GM12878 (cell line): ENCODE measurements around the gene FADD. TPM values are rescaled to one million over a fixed set of nuclear protein-coding genes. Genes with fewer than 3 reads are reported as not detected.
A peak's percentile ranks its signal among the peaks of the same experiment; 100 is the strongest.

Experiments
- ATAC-seq: fragments of 200-7000 bp; cut with Tn5 transposase; 3 replicates; pipeline ENCODE4 v1.9.1; 2020; ENCODE audit warnings: mild to moderate bottlenecking, moderate library complexity
- BruUV-seq: library from RNA; stranded (reverse); fragments of 400-500 nt; replicated peaks from 2 replicates; lab custom pipeline; 2021; lab: Mats Ljungman, UMichigan
- CTCF ChIA-PET: fragments of 300-600 bp; sonication (Branson Sonifier 250); formaldehyde crosslinking; extraction: SDS; loops from one replicate; lab custom pipeline; 2021; ENCODE audit warnings: inconsistent platforms; lab: Yijun Ruan, JAX
- POLR2A ChIA-PET: fragments of 350-600 bp; formaldehyde crosslinking; extraction: SDS; loops from one replicate; lab custom pipeline; 2021; ENCODE audit warnings: inconsistent platforms; lab: Charles Lee
- RAD21 ChIA-PET: fragments of 300-600 bp; sonication (Branson Sonifier 250); formaldehyde crosslinking; loops from one replicate; lab custom pipeline; 2023; ENCODE audit warnings: antibody characterized with exemption; ENCODE audit not compliant: unreplicated experiment; lab: Charles Lee
- SMC1A ChIA-PET: fragments of 300-600 bp; sonication (Branson Sonifier 250); formaldehyde crosslinking; loops from one replicate; lab custom pipeline; 2023; ENCODE audit not compliant: unreplicated experiment, uncharacterized antibody; lab: Charles Lee
- DNase-seq: peaks from one replicate; pipeline ENCODE4 v3.0.0-alpha.2; 2011; ENCODE audit warnings: low read depth, low spot score
- FAIRE-seq: peaks from 3 replicates; lab custom pipeline; 2011; peaks lifted over from hg19 to GRCh38; lab: Jason Lieb, UNC
- H2AFZ ChIP-seq: 2 replicates; pipeline ENCODE4 v1.6.0; 2011; ENCODE audit warnings: low read depth, low read length, control low read depth; ENCODE audit not compliant: control insufficient read depth
- H3K27ac ChIP-seq: 2 replicates; pipeline ENCODE4 v1.5.1; 2011; ENCODE audit warnings: control low read depth; ENCODE audit not compliant: control insufficient read depth, insufficient read depth
- H3K27me3 ChIP-seq, 2 experiments: replicated peaks in 1 of 2; 2 replicates each; pipeline versions ENCODE4 v1.6.0 to v1.6.1; 2011; ENCODE audit warnings: low read length in 1 of 2; ENCODE audit not compliant: control insufficient read depth in 2 of 2, insufficient read depth in 2 of 2
- H3K36me3 ChIP-seq, 2 experiments: 2 replicates each; pipeline ENCODE4 v1.5.1; 2011; ENCODE audit warnings: low read length in 1 of 2; ENCODE audit not compliant: control insufficient read depth in 2 of 2, insufficient read depth in 2 of 2
- H3K4me1 ChIP-seq: 2 replicates; pipeline ENCODE4 v1.6.1; 2011; ENCODE audit warnings: mild to moderate bottlenecking, low read length, moderate library complexity, mixed read lengths; ENCODE audit not compliant: control insufficient read depth, insufficient read depth
- H3K4me2 ChIP-seq: 2 replicates; pipeline ENCODE4 v1.6.0; 2011; ENCODE audit warnings: control low read depth; ENCODE audit not compliant: control insufficient read depth, insufficient read depth
- H3K4me3 ChIP-seq: fragments of 200-600 bp; sonication (generic); 2 replicates; pipeline ENCODE4 v1.5.1; 2016
- H3K79me2 ChIP-seq: 2 replicates; pipeline ENCODE4 v1.6.0; 2011; ENCODE audit warnings: low read length; ENCODE audit not compliant: control insufficient read depth, insufficient read depth
- H3K9ac ChIP-seq: 2 replicates; pipeline ENCODE4 v1.8.0; 2011; ENCODE audit warnings: low read length, control low read depth, mixed read lengths; ENCODE audit not compliant: control insufficient read depth, insufficient read depth
- H3K9me3 ChIP-seq: replicated peaks from 3 replicates; pipeline ENCODE4 v1.5.1; 2011; ENCODE audit warnings: mild to moderate bottlenecking, low read length; ENCODE audit not compliant: control insufficient read depth, insufficient read depth
- H4K20me1 ChIP-seq: 2 replicates; pipeline ENCODE4 v1.6.0; 2011; ENCODE audit not compliant: control insufficient read depth, insufficient read depth
- MEF2A ChIP-seq: IDR thresholded peaks from 2 replicates; pipeline ENCODE4 v1.6.1; 2011; ENCODE audit warnings: low read depth, mild to moderate bottlenecking, low read length, moderate library complexity; ENCODE audit not compliant: insufficient read depth
- MTA2 ChIP-seq: fragments of 450-650 bp; IDR thresholded peaks from 2 replicates; pipeline ENCODE4 v1.6.1; 2016; ENCODE audit warnings: low read depth, mild to moderate bottlenecking, moderate library complexity
- SIX5 ChIP-seq: IDR thresholded peaks from 2 replicates; pipeline ENCODE4 v1.6.1; 2011; ENCODE audit warnings: mild to moderate bottlenecking, low read depth, low read length, moderate library complexity; ENCODE audit not compliant: severe bottlenecking
- whole genome bisulfite sequencing: methylation state at CpG from one replicate; pipeline ENCODE4 v1.1.6; 2016; ENCODE audit warnings: low lambda C conversion rate; ENCODE audit not compliant: insufficient replicate concordance, insufficient coverage; ENCODE audit errors: missing lambda C conversion rate; 5-methylcytosine and 5-hydroxymethylcytosine counted together
- in situ Hi-C: fragments of 300-500 bp; cut with MboI; formaldehyde crosslinking; loops from 9 replicates; pipeline ENCODE4 v1.14.3; 2018; ENCODE audit warnings: mixed read lengths
- intact Hi-C: fragments of 100-400 bp; cut with micrococcal nuclease; formaldehyde crosslinking; loops from one replicate; pipeline ENCODE4 v1.14.2; 2022; ENCODE audit not compliant: unreplicated experiment
- polyA plus RNA-seq, 11 experiments: library from polyadenylated mRNA; depleted of rRNA in 4 of 11; unstranded in 6 of 11; stranded (reverse) in 5 of 11; fragments of >200 nt; fragmentation: Nextera tagmentation in 4 of 11; fragmentation: Illumina TruSeq in 1 of 11; extraction: Ambion mirVana in 4 of 11; extraction: Trizol in 1 of 11; gene quantifications; 1 replicate in 1 of 11; 2 replicates in 10 of 11; pipeline versions ENCODE4 v1.2.1 to v1.2.3, GENCODE V29; 2011 to 2016; ENCODE audit warnings: inconsistent platforms in 2 of 11, missing spikeins in 2 of 11, low read depth in 1 of 11
- total RNA-seq, 4 experiments: library from RNA; depleted of rRNA in 3 of 4; stranded (reverse); fragments of >200 nt in 3 of 4; fragmentation: Illumina TruSeq in 1 of 4; extraction: Trizol in 1 of 4; gene quantifications; 2 replicates each; pipeline versions ENCODE4 v1.2.1 to v1.2.3, GENCODE V29; 2013 to 2021
- TF ChIP-seq, protein P1 (sequence below): IDR thresholded peaks from 2 replicates; pipeline ENCODE4 v1.6.1; 2011; ENCODE audit warnings: borderline replicate concordance, low read depth, mild to moderate bottlenecking, moderate library complexity, low read length; ENCODE audit not compliant: insufficient read depth, poor library complexity, severe bottlenecking
- TF ChIP-seq, protein P2 (sequence below): IDR thresholded peaks from 2 replicates; pipeline ENCODE4 v1.6.1; 2011; ENCODE audit warnings: mild to moderate bottlenecking, low read depth, low read length, moderate library complexity; ENCODE audit not compliant: insufficient replicate concordance
- TF ChIP-seq, protein P3 (sequence below): fragments of 450-650 bp; IDR thresholded peaks from 2 replicates; pipeline ENCODE4 v1.6.1; 2018; ENCODE audit warnings: borderline replicate concordance, mild to moderate bottlenecking; ENCODE audit not compliant: partially characterized antibody
- TF ChIP-seq, protein P4 (sequence below), 3 experiments: IDR thresholded peaks in 2 of 3; conservative IDR thresholded peaks in 1 of 3; 2 replicates each; pipeline ENCODE4 v1.5.1; 2011; ENCODE audit warnings: low read depth in 3 of 3, low read length in 3 of 3, mild to moderate bottlenecking in 3 of 3, control low read depth in 2 of 3, moderate library complexity in 2 of 3, inconsistent platforms in 1 of 3, mixed read lengths in 1 of 3; ENCODE audit not compliant: control insufficient read depth in 2 of 3, insufficient read depth in 1 of 3; ENCODE audit errors: extremely low read depth in 1 of 3

Gene FADD
- total and polyA plus RNA-seq, 10 of the 15 experiments (the other 5 are each of a cell fraction or from before 2014, with no cell fraction given): 0.32 to 38.7 (median 21.8) TPM

DNA sequence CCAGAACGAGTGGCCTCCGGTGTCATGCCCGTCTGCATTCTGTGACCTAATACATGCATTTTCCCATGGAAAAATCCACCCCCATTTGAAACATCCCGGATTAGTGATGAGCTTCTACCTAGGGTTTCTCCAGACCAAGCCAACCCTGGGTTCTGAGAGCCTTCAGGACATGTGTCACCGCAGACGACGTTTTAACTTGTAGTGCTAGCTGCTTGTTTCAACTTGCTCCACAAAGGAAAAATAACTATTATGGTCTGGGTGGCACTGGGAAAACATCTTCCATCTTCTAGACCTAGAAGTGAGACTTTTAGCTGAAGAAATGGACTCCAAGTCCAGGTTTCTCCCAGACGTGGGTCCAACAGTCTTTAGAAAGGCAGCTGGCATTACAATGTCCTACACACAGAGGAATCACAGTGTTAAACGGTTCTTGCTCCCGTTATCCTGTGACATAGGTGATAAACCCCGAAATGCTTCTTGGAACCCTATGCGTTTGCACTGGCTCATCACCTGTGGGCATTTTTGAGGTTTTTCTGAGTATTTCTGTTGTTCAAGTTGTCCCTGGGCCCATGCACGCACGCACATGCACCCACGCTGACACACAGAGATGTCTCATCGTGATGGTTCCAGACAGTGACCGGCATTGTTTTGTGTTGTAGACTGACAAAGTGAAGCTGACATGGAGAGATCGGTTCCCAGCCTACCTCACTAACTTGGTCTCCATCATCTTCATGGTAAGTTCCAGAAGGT, 46.6 kb upstream of the FADD start:
- H2AFZ ChIP-seq: no peak overlapping the region
- H4K20me1 ChIP-seq: no peaks in the 10 kb centered on the region
- TF ChIP-seq, protein P1, sequence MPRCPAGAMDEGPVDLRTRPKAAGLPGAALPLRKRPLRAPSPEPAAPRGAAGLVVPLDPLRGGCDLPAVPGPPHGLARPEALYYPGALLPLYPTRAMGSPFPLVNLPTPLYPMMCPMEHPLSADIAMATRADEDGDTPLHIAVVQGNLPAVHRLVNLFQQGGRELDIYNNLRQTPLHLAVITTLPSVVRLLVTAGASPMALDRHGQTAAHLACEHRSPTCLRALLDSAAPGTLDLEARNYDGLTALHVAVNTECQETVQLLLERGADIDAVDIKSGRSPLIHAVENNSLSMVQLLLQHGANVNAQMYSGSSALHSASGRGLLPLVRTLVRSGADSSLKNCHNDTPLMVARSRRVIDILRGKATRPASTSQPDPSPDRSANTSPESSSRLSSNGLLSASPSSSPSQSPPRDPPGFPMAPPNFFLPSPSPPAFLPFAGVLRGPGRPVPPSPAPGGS: peak; percentile 60
- TF ChIP-seq MEF2A (no peak), MTA2 (no peak)
- DNase-seq (no peak), ATAC-seq (no peak), FAIRE-seq (no peak)
- no peaks in the 10 kb centered on the region for H3K36me3 ChIP-seq
- no peaks in the 10 kb centered on the region for H3K27me3 ChIP-seq
- in situ Hi-C loops (no loop called here), intact Hi-C loops (no loop called here)
- no peak overlapping the region for H3K4me2 ChIP-seq
- ChIA-PET POLR2A (no interaction called here), SMC1A (no interaction called here), RAD21 (no interaction called here), CTCF (no interaction called here)
- BruUV-seq: no TSS peak
- no peaks in the 10 kb centered on the region for H3K79me2 ChIP-seq
- no peak overlapping the region for H3K9ac ChIP-seq
- no peak overlapping the region for H3K27ac ChIP-seq
- no peaks in the 10 kb centered on the region for H3K9me3 ChIP-seq
- H3K4me3 ChIP-seq: no peak overlapping the region
- H3K4me1 ChIP-seq: no peaks in the 10 kb centered on the region
- 52% methylated on average over 18 of the region's 18 CpGs for WGBS

DNA sequence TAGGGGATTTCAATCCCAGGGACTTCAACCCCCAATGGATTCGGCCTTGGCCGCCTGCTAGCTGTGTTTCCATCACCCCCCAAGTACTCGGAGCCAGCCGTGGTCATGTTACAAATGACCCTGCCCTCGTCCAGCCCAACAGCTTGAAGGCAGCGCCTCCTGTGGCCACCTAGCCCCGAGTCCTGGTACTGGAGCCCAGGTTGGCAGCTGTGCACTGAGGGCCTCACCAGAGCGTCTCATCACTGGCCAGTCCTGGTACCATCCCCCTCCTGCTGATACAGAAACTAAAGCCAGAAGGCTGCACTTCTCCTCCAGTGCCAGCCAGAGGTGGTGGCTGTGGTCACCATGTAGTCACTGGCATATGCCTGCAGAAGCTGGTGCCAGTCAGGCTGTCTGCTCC, 44.9 kb upstream of the FADD start:
- ATAC-seq (peak; percentile 67), FAIRE-seq (no peak), DNase-seq (no peak)
- POLR2A ChIA-PET: no interaction called here
- Histone ChIP-seq H3K9me3 (no peaks in the 10 kb centered on the region), H3K79me2 (no peaks in the 10 kb centered on the region), H4K20me1 (no peaks in the 10 kb centered on the region), H3K4me2 (no peak overlapping the region), H3K27me3 (no peaks in the 10 kb centered on the region), H3K4me3 (no peak overlapping the region), H2AFZ (no peak overlapping the region), H3K4me1 (no peaks in the 10 kb centered on the region), H3K36me3 (no peaks in the 10 kb centered on the region), H3K27ac (no peak overlapping the region), H3K9ac (no peak overlapping the region)
- WGBS: 0% methylated on average over 8 of the region's 8 CpGs
- intact Hi-C loops (no loop called here), in situ Hi-C loops (no loop called here)
- BruUV-seq: no TSS peak
- SMC1A ChIA-PET: no interaction called here
- RAD21 ChIA-PET: no interaction called here
- CTCF ChIA-PET: no interaction called here
- TF ChIP-seq SIX5: no peak
- TF ChIP-seq, protein P2, sequence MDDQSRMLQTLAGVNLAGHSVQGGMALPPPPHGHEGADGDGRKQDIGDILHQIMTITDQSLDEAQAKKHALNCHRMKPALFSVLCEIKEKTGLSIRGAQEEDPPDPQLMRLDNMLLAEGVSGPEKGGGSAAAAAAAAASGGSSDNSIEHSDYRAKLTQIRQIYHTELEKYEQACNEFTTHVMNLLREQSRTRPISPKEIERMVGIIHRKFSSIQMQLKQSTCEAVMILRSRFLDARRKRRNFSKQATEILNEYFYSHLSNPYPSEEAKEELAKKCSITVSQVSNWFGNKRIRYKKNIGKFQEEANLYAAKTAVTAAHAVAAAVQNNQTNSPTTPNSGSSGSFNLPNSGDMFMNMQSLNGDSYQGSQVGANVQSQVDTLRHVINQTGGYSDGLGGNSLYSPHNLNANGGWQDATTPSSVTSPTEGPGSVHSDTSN: no peak
- TF ChIP-seq, protein P3, sequence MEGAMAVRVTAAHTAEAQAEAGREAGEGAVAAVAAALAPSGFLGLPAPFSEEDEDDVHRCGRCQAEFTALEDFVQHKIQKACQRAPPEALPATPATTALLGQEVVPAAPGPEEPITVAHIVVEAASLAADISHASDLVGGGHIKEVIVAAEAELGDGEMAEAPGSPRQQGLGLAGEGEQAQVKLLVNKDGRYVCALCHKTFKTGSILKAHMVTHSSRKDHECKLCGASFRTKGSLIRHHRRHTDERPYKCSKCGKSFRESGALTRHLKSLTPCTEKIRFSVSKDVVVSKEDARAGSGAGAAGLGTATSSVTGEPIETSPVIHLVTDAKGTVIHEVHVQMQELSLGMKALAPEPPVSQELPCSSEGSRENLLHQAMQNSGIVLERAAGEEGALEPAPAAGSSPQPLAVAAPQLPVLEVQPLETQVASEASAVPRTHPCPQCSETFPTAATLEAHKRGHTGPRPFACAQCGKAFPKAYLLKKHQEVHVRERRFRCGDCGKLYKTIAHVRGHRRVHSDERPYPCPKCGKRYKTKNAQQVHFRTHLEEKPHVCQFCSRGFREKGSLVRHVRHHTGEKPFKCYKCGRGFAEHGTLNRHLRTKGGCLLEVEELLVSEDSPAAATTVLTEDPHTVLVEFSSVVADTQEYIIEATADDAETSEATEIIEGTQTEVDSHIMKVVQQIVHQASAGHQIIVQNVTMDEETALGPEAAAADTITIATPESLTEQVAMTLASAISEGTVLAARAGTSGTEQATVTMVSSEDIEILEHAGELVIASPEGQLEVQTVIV: no peak
- TF ChIP-seq, protein P4, sequence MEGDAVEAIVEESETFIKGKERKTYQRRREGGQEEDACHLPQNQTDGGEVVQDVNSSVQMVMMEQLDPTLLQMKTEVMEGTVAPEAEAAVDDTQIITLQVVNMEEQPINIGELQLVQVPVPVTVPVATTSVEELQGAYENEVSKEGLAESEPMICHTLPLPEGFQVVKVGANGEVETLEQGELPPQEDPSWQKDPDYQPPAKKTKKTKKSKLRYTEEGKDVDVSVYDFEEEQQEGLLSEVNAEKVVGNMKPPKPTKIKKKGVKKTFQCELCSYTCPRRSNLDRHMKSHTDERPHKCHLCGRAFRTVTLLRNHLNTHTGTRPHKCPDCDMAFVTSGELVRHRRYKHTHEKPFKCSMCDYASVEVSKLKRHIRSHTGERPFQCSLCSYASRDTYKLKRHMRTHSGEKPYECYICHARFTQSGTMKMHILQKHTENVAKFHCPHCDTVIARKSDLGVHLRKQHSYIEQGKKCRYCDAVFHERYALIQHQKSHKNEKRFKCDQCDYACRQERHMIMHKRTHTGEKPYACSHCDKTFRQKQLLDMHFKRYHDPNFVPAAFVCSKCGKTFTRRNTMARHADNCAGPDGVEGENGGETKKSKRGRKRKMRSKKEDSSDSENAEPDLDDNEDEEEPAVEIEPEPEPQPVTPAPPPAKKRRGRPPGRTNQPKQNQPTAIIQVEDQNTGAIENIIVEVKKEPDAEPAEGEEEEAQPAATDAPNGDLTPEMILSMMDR (IDR thresholded peaks at IDR 0.05 in 2 of 3, conservative IDR thresholded peaks at IDR 0.05 in 1 of 3; ENCODE audit: control insufficient read depth in 2 of 3, extremely low read depth in 1 of 3, insufficient read depth in 1 of 3, low read depth in 3 of 3, low read length in 3 of 3): peak in 1 of 3 experiments; percentile 32; a peak in 2 of 6 replicates
